Measurements from ENCODE around the gene MR1.

The MR1 gene

GRCh38 chr1:181092883-181093458, 59.2 kb downstream of the MR1 start:
- no peak for DNase-seq

GRCh38 chr1:181094416-181095212, 60.8 kb downstream of the MR1 start:
- no peak for DNase-seq

GRCh38 chr1:181095260-181095659, 61.5 kb downstream of the MR1 start:
- no peak for DNase-seq

- DNase-seq: no peak
These were observed 62.0 kb downstream of the MR1 start for GRCh38 chr1:181095763-181096184.

- no peak for DNase-seq
These were observed 63.5 kb downstream of the MR1 start for GRCh38 chr1:181097242-181097641.

- DNase-seq: peak; percentile 91
These were observed 65.6 kb downstream of the MR1 start for GRCh38 chr1:181099152-181100014.

GRCh38 chr1:181100015-181100905, 66.5 kb downstream of the MR1 start:
- DNase-seq: peak; percentile 53

- DNase-seq: no peak
These were observed 67.2 kb downstream of the MR1 start for GRCh38 chr1:181100934-181101333.

GRCh38 chr1:181101581-181102226, 67.9 kb downstream of the MR1 start:
- DNase-seq: peak; percentile 23

GRCh38 chr1:181102841-181103240, 69.1 kb downstream of the MR1 start:
- no peak for DNase-seq

- DNase-seq: no peak
These were observed 69.6 kb downstream of the MR1 start for GRCh38 chr1:181103399-181103798.

GRCh38 chr1:181104042-181104789, 70.4 kb downstream of the MR1 start:
- no peak for DNase-seq

GRCh38 chr1:181104790-181105133, 71.0 kb downstream of the MR1 start:
- DNase-seq: peak; percentile 29

GRCh38 chr1:181105134-181106021, 71.6 kb downstream of the MR1 start:
- peak; percentile 94 for DNase-seq

GRCh38 chr1:181106022-181106312, 72.2 kb downstream of the MR1 start:
- no peak for DNase-seq

- DNase-seq: no peak
These were observed 72.7 kb downstream of the MR1 start for GRCh38 chr1:181106479-181106878.

GRCh38 chr1:181107711-181108110, 73.9 kb downstream of the MR1 start:
- DNase-seq: no peak

- DNase-seq: no peak
These were observed 74.6 kb downstream of the MR1 start for GRCh38 chr1:181108304-181108867.

GRCh38 chr1:181110013-181110412, 76.2 kb downstream of the MR1 start:
- no peak for DNase-seq
